PC-9 (cell line): ENCODE results near the gene AOAH. TPM values are rescaled to one million over a fixed set of nuclear protein-coding genes. Genes with fewer than 3 reads are reported as not detected.
"Not testable (repeated sequence)": the region's sequence is repeated elsewhere in the genome, so short reads cannot be mapped to it uniquely, and the experiment has no call there.

Experiments used
- BruUV-seq: library from RNA; stranded (reverse); fragments of 400-500 nt; replicated peaks from 2 replicates; lab custom pipeline; 2021; lab: Mats Ljungman, UMichigan
- CTCF ChIA-PET: fragments of 300-600 bp; sonication (Branson Sonifier 250); formaldehyde crosslinking; loops from one replicate; lab custom pipeline; 2022; ENCODE audit warnings: antibody characterized with exemption; lab: Charles Lee
- POLR2A ChIA-PET: fragments of 300-600 bp; sonication (Branson Sonifier 250); formaldehyde crosslinking; loops from one replicate; lab custom pipeline; 2022; ENCODE audit warnings: antibody characterized with exemption; ENCODE audit not compliant: unreplicated experiment; lab: Charles Lee
- DNase-seq, 2 experiments: peaks; one replicate each; pipeline versions ENCODE4 v3.0.0 to v3.0.0-alpha.2; 2015 to 2022; ENCODE audit warnings: mixed read lengths in 1 of 2
- H2AFZ ChIP-seq: fragments of 200-600 bp; sonication (generic); 2 replicates; pipeline ENCODE4 v1.8.1; 2017; ENCODE audit warnings: antibody characterized with exemption
- H3F3A ChIP-seq: fragments of 200-600 bp; sonication (generic); 2 replicates; pipeline ENCODE4 v1.8.1; 2017; ENCODE audit warnings: antibody characterized with exemption, mild to moderate bottlenecking, low read depth; ENCODE audit not compliant: insufficient read depth
- H3K27ac ChIP-seq: fragments of 200-600 bp; sonication (generic); 2 replicates; pipeline ENCODE4 v1.6.1; 2016; ENCODE audit warnings: mixed run types
- H3K27me3 ChIP-seq: fragments of 200-600 bp; sonication (generic); 2 replicates; pipeline ENCODE4 v1.6.1; 2016; ENCODE audit warnings: low read depth, mixed run types; ENCODE audit not compliant: insufficient read depth
- H3K36me3 ChIP-seq: fragments of 200-600 bp; sonication (generic); 2 replicates; pipeline ENCODE4 v1.6.1; 2016; ENCODE audit warnings: low read depth, mixed run types
- H3K4me1 ChIP-seq: fragments of 200-600 bp; sonication (generic); replicated peaks from 2 replicates; pipeline ENCODE4 v1.6.1; 2016; ENCODE audit warnings: mixed run types; ENCODE audit not compliant: insufficient read depth
- H3K4me2 ChIP-seq: fragments of 200-600 bp; sonication (generic); 2 replicates; pipeline ENCODE4 v1.6.1; 2017; ENCODE audit warnings: mixed run types
- H3K4me3 ChIP-seq: fragments of 200-600 bp; sonication (generic); 2 replicates; pipeline ENCODE4 v1.6.1; 2016; ENCODE audit warnings: mixed run types
- H3K79me2 ChIP-seq: fragments of 200-600 bp; sonication (generic); 2 replicates; pipeline ENCODE4 v1.6.1; 2017; ENCODE audit warnings: low read depth, mixed run types
- H3K9me2 ChIP-seq: fragments of 200-600 bp; sonication (generic); 2 replicates; pipeline ENCODE4 v1.8.1; 2017; ENCODE audit warnings: mild to moderate bottlenecking; ENCODE audit not compliant: insufficient read depth
- H3K9me3 ChIP-seq: fragments of 200-600 bp; sonication (generic); 2 replicates; pipeline ENCODE4 v1.8.1; 2016; ENCODE audit warnings: low read depth; ENCODE audit not compliant: insufficient read depth
- H4K20me1 ChIP-seq: fragments of 200-600 bp; sonication (generic); 2 replicates; pipeline ENCODE4 v1.8.1; 2017; ENCODE audit not compliant: insufficient read depth
- EZH2 ChIP-seq: fragments of 200-600 bp; sonication (generic); IDR thresholded peaks from 2 replicates; pipeline ENCODE4 v1.8.0; 2017; ENCODE audit warnings: antibody characterized with exemption, low read depth
- intact Hi-C: fragments of 100-400 bp; cut with micrococcal nuclease; formaldehyde crosslinking; loops from one replicate; pipeline ENCODE4 v1.10.0; 2022; ENCODE audit not compliant: unreplicated experiment
- total RNA-seq: library from RNA; stranded (reverse); gene quantifications from 2 replicates; pipeline ENCODE4 v1.2.3, GENCODE V29; 2021
- TF ChIP-seq, protein P1 (sequence below): fragments of 200-600 bp; sonication (generic); conservative IDR thresholded peaks from 2 replicates; pipeline ENCODE4 v1.6.1; 2017; ENCODE audit warnings: mixed run types, antibody characterized with exemption, mild to moderate bottlenecking, moderate library complexity

Gene AOAH
- total RNA-seq, 1 experiment from 2014 or later = not detected

- H3K9me2 ChIP-seq = peaks cover 4% of the 10 kb centered on the region; the same call in 1 of the 2 replicates
- no peaks in the 10 kb centered on the region for H3K9me3 ChIP-seq
- no peaks in the 10 kb centered on the region for H3K36me3 ChIP-seq
- no peak overlapping the region for H3K4me3 ChIP-seq
- H2AFZ ChIP-seq = 0 out of 2 replicates have a peak overlapping the region, but pooled peaks have one; percentile 0
- ChIA-PET CTCF (no interaction called here), POLR2A (no interaction called here)
- no peaks in the 10 kb centered on the region for H3K4me1 ChIP-seq
- H3K27me3 ChIP-seq = no peaks in the 10 kb centered on the region; the same call in none of the 2 replicates
- no peaks in the 10 kb centered on the region for H3F3A ChIP-seq
- H3K27ac ChIP-seq = no peak overlapping the region
- H4K20me1 ChIP-seq = 0 out of 2 replicates have a peak, but pooled peaks cover 4% of the 10 kb centered on the region
- no peak for DNase-seq
- no peak overlapping the region for H3K4me2 ChIP-seq
- intact Hi-C loops = no loop called here
- BruUV-seq = no TSS peak
- no peak for TF ChIP-seq EZH2
- TF ChIP-seq, protein P1, sequence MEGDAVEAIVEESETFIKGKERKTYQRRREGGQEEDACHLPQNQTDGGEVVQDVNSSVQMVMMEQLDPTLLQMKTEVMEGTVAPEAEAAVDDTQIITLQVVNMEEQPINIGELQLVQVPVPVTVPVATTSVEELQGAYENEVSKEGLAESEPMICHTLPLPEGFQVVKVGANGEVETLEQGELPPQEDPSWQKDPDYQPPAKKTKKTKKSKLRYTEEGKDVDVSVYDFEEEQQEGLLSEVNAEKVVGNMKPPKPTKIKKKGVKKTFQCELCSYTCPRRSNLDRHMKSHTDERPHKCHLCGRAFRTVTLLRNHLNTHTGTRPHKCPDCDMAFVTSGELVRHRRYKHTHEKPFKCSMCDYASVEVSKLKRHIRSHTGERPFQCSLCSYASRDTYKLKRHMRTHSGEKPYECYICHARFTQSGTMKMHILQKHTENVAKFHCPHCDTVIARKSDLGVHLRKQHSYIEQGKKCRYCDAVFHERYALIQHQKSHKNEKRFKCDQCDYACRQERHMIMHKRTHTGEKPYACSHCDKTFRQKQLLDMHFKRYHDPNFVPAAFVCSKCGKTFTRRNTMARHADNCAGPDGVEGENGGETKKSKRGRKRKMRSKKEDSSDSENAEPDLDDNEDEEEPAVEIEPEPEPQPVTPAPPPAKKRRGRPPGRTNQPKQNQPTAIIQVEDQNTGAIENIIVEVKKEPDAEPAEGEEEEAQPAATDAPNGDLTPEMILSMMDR = no peak
- no peaks in the 10 kb centered on the region for H3K79me2 ChIP-seq
These were observed 15.5 kb downstream of the AOAH start for GRCh38 chr7:36708767-36709166.

DNA sequence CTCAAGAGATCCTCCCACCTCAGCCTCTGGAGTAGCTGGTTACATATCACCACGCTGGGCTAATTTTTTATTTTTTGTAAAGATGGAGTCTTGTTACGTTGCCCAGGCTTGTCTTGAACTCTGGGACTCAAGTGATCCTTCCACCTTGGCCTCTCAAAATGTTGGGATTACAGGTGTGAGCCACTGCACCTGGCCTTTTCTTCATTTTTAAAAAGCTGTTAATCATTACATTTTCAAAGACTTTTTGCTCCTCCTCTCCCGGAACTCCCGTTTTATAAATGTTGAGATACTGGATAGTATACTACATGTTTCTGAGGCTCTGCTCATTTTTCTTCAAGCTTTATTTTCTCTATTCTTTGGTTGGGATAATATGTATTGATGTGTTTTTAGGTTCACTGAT is 16.4 kb downstream of the AOAH start:
- no peaks in the 10 kb centered on the region for H3F3A ChIP-seq
- H3K4me1 ChIP-seq = no peaks in the 10 kb centered on the region
- no peak overlapping the region for H2AFZ ChIP-seq
- H3K4me3 ChIP-seq = no peak overlapping the region
- CTCF ChIA-PET = no interaction called here
- H4K20me1 ChIP-seq = 0 out of 2 replicates have a peak, but pooled peaks cover 4% of the 10 kb centered on the region
- intact Hi-C loops = no loop called here
- H3K79me2 ChIP-seq = no peaks in the 10 kb centered on the region
- POLR2A ChIA-PET = no interaction called here
- no peak overlapping the region for H3K27ac ChIP-seq
- no TSS peak for BruUV-seq
- H3K4me2 ChIP-seq = no peak overlapping the region
- no peaks in the 10 kb centered on the region for H3K36me3 ChIP-seq
- peaks cover 4% of the 10 kb centered on the region; the same call in 1 of the 2 replicates for H3K9me2 ChIP-seq
- H3K27me3 ChIP-seq = no peaks in the 10 kb centered on the region; the same call in none of the 2 replicates
- H3K9me3 ChIP-seq = no peaks in the 10 kb centered on the region
- TF ChIP-seq, protein P1 = no peak
- TF ChIP-seq EZH2 = no peak
- no peak for DNase-seq

DNA sequence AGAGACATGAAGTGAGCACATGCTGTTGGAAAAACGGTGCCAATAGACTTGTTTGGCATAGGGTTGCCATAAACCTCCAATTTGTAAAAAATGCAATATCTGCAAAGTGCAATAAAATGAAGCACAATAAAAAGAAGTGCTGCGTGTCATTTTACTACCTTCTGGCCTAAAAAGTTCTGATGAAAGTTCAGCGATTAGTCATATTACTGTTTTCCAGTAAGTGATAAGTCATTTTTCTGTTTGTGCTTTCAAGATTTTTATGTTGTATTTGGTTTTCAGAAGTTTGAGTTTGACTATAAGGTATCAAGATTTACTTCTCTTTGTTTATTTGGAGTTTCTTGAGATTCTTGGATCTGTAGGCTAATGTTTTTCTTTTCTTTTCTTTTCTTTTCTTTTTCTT is 16.8 kb downstream of the AOAH start:
- ChIA-PET CTCF (no interaction called here), POLR2A (no interaction called here)
- no peak for DNase-seq
- no peaks in the 10 kb centered on the region for H3K9me3 ChIP-seq
- H3K4me1 ChIP-seq = no peaks in the 10 kb centered on the region
- no peak for TF ChIP-seq EZH2
- TF ChIP-seq, protein P1 = no peak
- BruUV-seq = no TSS peak
- H2AFZ ChIP-seq = no peak overlapping the region
- no peaks in the 10 kb centered on the region for H3K79me2 ChIP-seq
- H3F3A ChIP-seq = no peaks in the 10 kb centered on the region
- no peaks in the 10 kb centered on the region; the same call in none of the 2 replicates for H3K27me3 ChIP-seq
- no peak overlapping the region for H3K4me2 ChIP-seq
- peaks cover 4% of the 10 kb centered on the region; the same call in 1 of the 2 replicates for H3K9me2 ChIP-seq
- no peaks in the 10 kb centered on the region for H3K36me3 ChIP-seq
- H4K20me1 ChIP-seq = peaks cover 4% of the 10 kb centered on the region; the same call in 1 of the 2 replicates
- intact Hi-C loops = no loop called here
- H3K27ac ChIP-seq = no peak overlapping the region
- H3K4me3 ChIP-seq = no peak overlapping the region

DNA sequence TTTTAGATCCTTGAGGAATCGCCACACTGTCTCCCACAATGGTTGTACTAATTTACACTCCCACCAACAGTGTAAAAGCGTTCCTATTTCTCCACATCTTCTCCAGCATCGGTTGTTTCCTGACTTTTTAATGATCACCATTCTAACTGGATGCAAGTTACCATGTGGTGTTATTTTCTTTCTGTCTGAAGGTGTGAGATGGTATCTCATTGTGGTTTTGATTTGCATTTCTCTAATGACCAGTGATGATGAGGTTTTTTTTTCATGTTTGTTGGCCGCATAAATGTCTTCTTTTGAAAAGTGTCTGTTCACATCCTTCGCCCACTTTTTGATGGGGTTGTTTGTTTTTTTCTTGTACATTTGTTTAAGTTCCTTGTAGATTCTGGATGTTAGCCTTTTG is 20.4 kb downstream of the AOAH start:
- H3K79me2 ChIP-seq, H3K36me3 ChIP-seq, H4K20me1 ChIP-seq, intact Hi-C loops, BruUV-seq, CTCF ChIA-PET, H2AFZ ChIP-seq, POLR2A ChIA-PET, H3K4me1 ChIP-seq, H3K9me2 ChIP-seq, H3K27me3 ChIP-seq, H3F3A ChIP-seq, H3K4me3 ChIP-seq, H3K27ac ChIP-seq, H3K4me2 ChIP-seq, H3K9me3 ChIP-seq, DNase-seq: not testable (repeated sequence)
